ENCODE measurements around the gene MIDN. TPM values are rescaled to one million over a fixed set of nuclear protein-coding genes. Genes with fewer than 3 reads are reported as not detected.

The MIDN gene
- total and polyA plus RNA-seq, 2 experiments from 2014 or later: 4.0 to 9.4 TPM

DNA sequence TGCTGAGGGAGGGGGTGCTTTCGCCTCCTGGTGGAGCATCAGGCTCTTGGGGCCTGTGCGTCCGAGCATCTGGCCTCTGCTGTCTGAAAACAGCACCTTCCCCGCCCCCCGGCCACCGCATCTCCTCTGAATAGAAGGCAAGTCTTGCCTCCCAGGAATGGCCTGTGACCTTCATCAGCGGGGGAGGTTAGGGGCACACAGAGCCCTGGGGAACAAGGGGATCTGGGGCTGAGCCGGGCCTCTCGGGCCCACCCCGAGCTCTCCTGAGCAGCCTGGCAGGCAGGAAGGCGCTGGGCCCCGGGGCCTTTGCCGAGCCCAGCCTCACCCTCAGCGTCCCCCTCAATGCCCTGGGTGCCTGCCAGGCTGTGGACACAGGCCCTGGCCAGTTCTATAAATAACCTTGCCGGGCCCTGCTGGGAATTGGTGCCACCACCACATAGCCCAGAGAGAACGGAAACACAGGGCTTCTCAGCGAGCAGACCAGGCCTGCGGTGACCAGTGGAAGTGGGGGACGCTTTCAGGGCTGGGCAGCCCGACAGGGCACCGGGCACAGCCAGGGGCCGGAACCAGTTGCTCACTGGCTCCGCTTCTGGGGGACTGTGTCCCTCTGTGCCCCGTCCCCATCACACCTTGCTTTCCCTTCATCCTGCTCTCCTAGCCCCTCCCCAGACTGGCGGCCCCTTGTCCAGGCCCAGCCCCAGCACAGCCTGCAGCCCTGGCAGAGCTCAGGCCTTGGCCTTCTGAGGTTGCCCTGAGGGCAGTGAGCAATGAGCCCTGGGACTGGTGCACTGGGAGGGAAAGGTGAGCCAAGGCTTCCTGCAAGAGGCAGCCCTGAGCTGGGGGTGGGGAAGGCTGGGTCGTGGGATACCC lies 33.3 kb upstream of the MIDN start:
- H2AFZ ChIP-seq: no peak overlapping the region
- TF ChIP-seq EZH2 (IDR thresholded peaks at IDR 0.05; ENCODE audit: insufficient read depth, poor library complexity, severe bottlenecking) (no peak), EZH2phosphoT487 (IDR thresholded peaks at IDR 0.05; ENCODE audit: insufficient read depth, low read depth) (no peak)
- no peaks in the 10 kb centered on the region for H4K20me1 ChIP-seq (ENCODE audit: insufficient read depth)
- H3K9me3 ChIP-seq (ENCODE audit: low read depth): no peaks in the 10 kb centered on the region
- no peak overlapping the region for H3K4me3 ChIP-seq
- 78 to 82% methylated on average over 21 to 24 of the region's 26 CpGs for WGBS, 2 experiments (ENCODE audit: low coverage in 1 of 2, low lambda C conversion rate in 2 of 2, missing lambda C conversion rate in 2 of 2)
- H3K4me2 ChIP-seq (ENCODE audit: unreplicated experiment): no peak overlapping the region
- H3F3A ChIP-seq (ENCODE audit: insufficient read depth): no peaks in the 10 kb centered on the region; the same call in 1 of the 2 replicates
- H3K9me2 ChIP-seq (ENCODE audit: insufficient read depth): no peaks in the 10 kb centered on the region
- in situ Hi-C loops (cut with MboI): no loop called here
- H3K27me3 ChIP-seq (replicated peaks; ENCODE audit: insufficient read depth): no peaks in the 10 kb centered on the region
- H3K36me3 ChIP-seq (ENCODE audit: low read depth): no peaks in the 10 kb centered on the region; the same call in 1 of the 2 replicates
- peaks cover 98% of the 10 kb centered on the region for H3K79me2 ChIP-seq (ENCODE audit: insufficient read depth)
- H3K9ac ChIP-seq: peak overlapping the region; percentile 71
- peaks cover 29% of the 10 kb centered on the region for H3K4me1 ChIP-seq (ENCODE audit: insufficient read depth)
- H3K27ac ChIP-seq: peak overlapping the region; percentile 35
- peak; percentile 53 for DNase-seq

DNA sequence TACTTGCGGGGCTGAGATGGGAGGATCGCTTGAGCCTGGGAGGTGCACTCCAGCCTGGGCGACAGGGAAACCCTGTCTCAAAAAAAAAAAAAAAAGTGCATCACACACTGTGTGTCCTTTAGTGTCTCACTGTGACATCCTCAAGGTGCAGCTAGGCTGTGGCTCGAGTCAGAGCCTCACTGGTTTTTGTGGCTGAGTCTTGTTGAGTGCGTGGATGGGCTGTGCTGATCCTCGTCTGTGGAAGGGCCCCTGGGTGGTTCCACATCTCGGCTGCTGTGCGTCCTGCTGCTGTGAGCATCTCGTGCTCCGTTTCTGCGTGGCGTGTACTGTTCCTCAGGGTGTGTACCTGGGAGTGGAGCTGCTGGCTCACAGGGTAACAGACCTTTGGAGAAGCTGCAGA lies 31.6 kb upstream of the MIDN start:
- no peaks in the 10 kb centered on the region; the same call in 1 of the 2 replicates for H3K36me3 ChIP-seq (ENCODE audit: low read depth)
- H4K20me1 ChIP-seq (ENCODE audit: insufficient read depth): no peaks in the 10 kb centered on the region
- no peaks in the 10 kb centered on the region; the same call in 1 of the 2 replicates for H3F3A ChIP-seq (ENCODE audit: insufficient read depth)
- H3K9ac ChIP-seq: no peak overlapping the region
- H3K27me3 ChIP-seq (replicated peaks; ENCODE audit: insufficient read depth): no peaks in the 10 kb centered on the region
- H3K4me3 ChIP-seq: no peak overlapping the region
- H3K27ac ChIP-seq: no peak overlapping the region
- no peaks in the 10 kb centered on the region for H3K9me3 ChIP-seq (ENCODE audit: low read depth)
- TF ChIP-seq EZH2 (IDR thresholded peaks at IDR 0.05; ENCODE audit: insufficient read depth, poor library complexity, severe bottlenecking) (no peak), EZH2phosphoT487 (IDR thresholded peaks at IDR 0.05; ENCODE audit: insufficient read depth, low read depth) (no peak)
- WGBS, 2 experiments (ENCODE audit: low coverage in 1 of 2, low lambda C conversion rate in 2 of 2, missing lambda C conversion rate in 2 of 2): 85 to 88% methylated on average over 12 of the region's 12 CpGs
- DNase-seq: no peak
- no peak overlapping the region for H2AFZ ChIP-seq
- H3K4me1 ChIP-seq (ENCODE audit: insufficient read depth): peaks cover 29% of the 10 kb centered on the region
- no peaks in the 10 kb centered on the region for H3K9me2 ChIP-seq (ENCODE audit: insufficient read depth)
- H3K4me2 ChIP-seq (ENCODE audit: unreplicated experiment): no peak overlapping the region
- in situ Hi-C loops (cut with MboI): no loop called here
- peaks cover 94% of the 10 kb centered on the region for H3K79me2 ChIP-seq (ENCODE audit: insufficient read depth)

GRCh38 chr19:1217366-1217765 lies 31.0 kb upstream of the MIDN start:
- H2AFZ ChIP-seq: no peak overlapping the region
- H3K4me1 ChIP-seq (ENCODE audit: insufficient read depth): peaks cover 29% of the 10 kb centered on the region
- no peaks in the 10 kb centered on the region for H3K9me2 ChIP-seq (ENCODE audit: insufficient read depth)
- in situ Hi-C loops (cut with MboI): no loop called here
- no peak for TF ChIP-seq EZH2phosphoT487 (IDR thresholded peaks at IDR 0.05; ENCODE audit: insufficient read depth, low read depth)
- TF ChIP-seq EZH2 (IDR thresholded peaks at IDR 0.05; ENCODE audit: insufficient read depth, poor library complexity, severe bottlenecking): no peak
- no peak for DNase-seq
- H3K27ac ChIP-seq: no peak overlapping the region
- H3K9ac ChIP-seq: no peak overlapping the region
- H3K27me3 ChIP-seq (replicated peaks; ENCODE audit: insufficient read depth): no peaks in the 10 kb centered on the region
- no peaks in the 10 kb centered on the region for H3K9me3 ChIP-seq (ENCODE audit: low read depth)
- no peaks in the 10 kb centered on the region; the same call in 1 of the 2 replicates for H3F3A ChIP-seq (ENCODE audit: insufficient read depth)
- H3K79me2 ChIP-seq (ENCODE audit: insufficient read depth): peaks cover 88% of the 10 kb centered on the region
- no peak overlapping the region for H3K4me3 ChIP-seq
- no peaks in the 10 kb centered on the region for H4K20me1 ChIP-seq (ENCODE audit: insufficient read depth)
- H3K36me3 ChIP-seq (ENCODE audit: low read depth): no peaks in the 10 kb centered on the region; the same call in 1 of the 2 replicates
- 67 to 73% methylated on average over 10 to 15 of the region's 15 CpGs for WGBS, 2 experiments (ENCODE audit: low coverage in 1 of 2, low lambda C conversion rate in 2 of 2, missing lambda C conversion rate in 2 of 2)
- no peak overlapping the region for H3K4me2 ChIP-seq (ENCODE audit: unreplicated experiment)

GRCh38 chr19:1218751-1219567 lies 29.4 kb upstream of the MIDN start:
- Histone ChIP-seq H3K36me3 (ENCODE audit: low read depth) (no peaks in the 10 kb centered on the region; the same call in 1 of the 2 replicates), H3K27ac (no peak overlapping the region), H3K27me3 (replicated peaks; ENCODE audit: insufficient read depth) (no peaks in the 10 kb centered on the region), H3F3A (ENCODE audit: insufficient read depth) (no peaks in the 10 kb centered on the region), H3K79me2 (ENCODE audit: insufficient read depth) (peaks cover 72% of the 10 kb centered on the region), H3K4me1 (ENCODE audit: insufficient read depth) (peaks cover 22% of the 10 kb centered on the region), H3K9me2 (ENCODE audit: insufficient read depth) (no peaks in the 10 kb centered on the region), H4K20me1 (ENCODE audit: insufficient read depth) (no peaks in the 10 kb centered on the region), H3K4me2 (ENCODE audit: unreplicated experiment) (no peak overlapping the region), H3K9ac (no peak overlapping the region), H2AFZ (no peak overlapping the region), H3K9me3 (ENCODE audit: low read depth) (no peaks in the 10 kb centered on the region), H3K4me3 (no peak overlapping the region)
- no peak for TF ChIP-seq EZH2phosphoT487 (IDR thresholded peaks at IDR 0.05; ENCODE audit: insufficient read depth, low read depth)
- 91% methylated on average over 26 to 37 of the region's 37 CpGs for WGBS, 2 experiments (ENCODE audit: low coverage in 1 of 2, low lambda C conversion rate in 2 of 2, missing lambda C conversion rate in 2 of 2)
- in situ Hi-C loops (cut with MboI): no loop called here
- DNase-seq: no peak

Measured in GM23248 (cell line).